CD4-positive, alpha-beta T cell treated with Interleukin-21 for 1 hour (primary cell): ENCODE data around the gene TPO.

Experiments
- DNase-seq: peaks from one replicate; pipeline ENCODE4 v3.0.0-alpha.2; 2020

TPO gene

GRCh38 chr2:1588051-1588977 lies 175.1 kb downstream of the TPO start:
- no peak for DNase-seq

GRCh38 chr2:1588978-1589621 lies 175.8 kb downstream of the TPO start:
- no peak for DNase-seq

- no peak for DNase-seq
Measured at GRCh38 chr2:1590596-1591460, 177.6 kb downstream of the TPO start.

- no peak for DNase-seq
Measured at GRCh38 chr2:1591461-1591770, 178.2 kb downstream of the TPO start.
